Activated CD4-positive, alpha-beta T cell treated with anti-CD3 and anti-CD28 coated beads, Interleukin-2, amount 50 U/mL, for 48 hours (primary cell): ENCODE data around the gene LMAN2.
"Not testable (repeated sequence)": the region's sequence is repeated elsewhere in the genome, so short reads cannot be mapped to it uniquely, and the experiment has no call there.

Source experiments
- DNase-seq, 2 experiments: peaks; one replicate each; pipeline ENCODE4 v3.0.0-alpha.2; 2020

Gene LMAN2

DNA sequence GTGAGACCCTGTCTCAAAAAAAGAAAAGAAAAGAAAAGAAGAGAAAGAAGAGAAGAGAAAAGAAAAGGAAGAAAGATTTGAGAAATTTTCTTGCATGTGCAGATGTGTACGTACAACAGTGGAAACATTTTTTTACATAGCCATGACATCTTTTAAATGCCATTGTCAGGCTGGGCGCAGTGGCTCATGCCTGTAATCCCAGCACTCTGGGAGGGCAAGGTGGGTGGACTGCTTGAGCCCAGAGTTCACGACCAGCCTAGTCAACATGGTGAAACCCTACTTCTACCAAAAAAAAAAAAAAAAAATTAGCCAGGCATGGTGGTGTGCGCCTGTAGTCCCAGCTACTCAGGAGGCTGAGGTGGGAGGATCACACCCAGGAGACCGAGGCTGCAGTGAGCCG is 6.6 kb downstream of the LMAN2 start:
- DNase-seq = no peak

- DNase-seq = no peak
These were observed 7.7 kb downstream of the LMAN2 start for GRCh38 chr5:177343777-177344176.

GRCh38 chr5:177343000-177343399 is 8.5 kb downstream of the LMAN2 start:
- not testable (repeated sequence) for DNase-seq

GRCh38 chr5:177339107-177339638 is 12.3 kb downstream of the LMAN2 start:
- no peak for DNase-seq

DNA sequence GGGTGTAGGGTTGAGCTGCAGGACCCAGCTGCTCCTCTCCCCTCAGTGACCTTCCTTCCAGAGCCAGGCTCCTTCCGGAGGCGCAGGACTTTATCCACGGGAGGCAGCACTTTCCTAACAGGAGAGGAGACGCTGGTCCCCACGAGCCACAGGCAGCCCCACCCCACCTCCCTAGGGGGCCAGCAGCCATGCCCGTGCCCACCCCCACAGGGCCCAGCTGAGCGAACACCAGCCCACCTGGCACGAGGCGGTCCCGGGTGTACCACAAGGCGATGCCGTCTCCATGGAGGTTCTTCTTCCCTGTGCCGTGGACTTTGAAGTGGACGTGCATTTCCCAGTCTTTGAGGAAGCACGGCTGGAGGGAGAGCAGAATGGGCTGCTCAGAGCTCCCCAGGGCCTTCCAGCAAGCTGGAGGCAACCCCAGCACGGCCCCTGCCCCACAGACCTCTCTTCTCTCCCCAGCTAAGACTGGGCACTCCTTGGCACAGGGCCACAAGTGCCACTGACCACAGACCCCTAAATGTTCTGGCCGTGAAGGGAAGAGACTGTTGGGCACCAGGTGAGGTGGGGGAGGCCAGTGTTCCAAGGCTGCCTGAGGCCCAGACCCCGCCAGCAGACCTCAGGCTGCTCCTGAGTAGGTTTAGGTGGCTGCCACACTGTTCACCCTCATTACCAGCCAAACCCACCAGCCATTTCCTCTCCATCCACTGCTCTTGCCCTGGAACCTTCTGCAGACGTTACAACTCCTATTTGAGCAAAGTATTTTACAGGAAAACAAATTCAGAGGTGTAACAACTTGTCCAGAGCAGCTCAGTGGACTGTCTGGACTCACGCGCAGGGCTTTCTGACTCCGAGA is 13.0 kb downstream of the LMAN2 start:
- no peak for DNase-seq

DNA sequence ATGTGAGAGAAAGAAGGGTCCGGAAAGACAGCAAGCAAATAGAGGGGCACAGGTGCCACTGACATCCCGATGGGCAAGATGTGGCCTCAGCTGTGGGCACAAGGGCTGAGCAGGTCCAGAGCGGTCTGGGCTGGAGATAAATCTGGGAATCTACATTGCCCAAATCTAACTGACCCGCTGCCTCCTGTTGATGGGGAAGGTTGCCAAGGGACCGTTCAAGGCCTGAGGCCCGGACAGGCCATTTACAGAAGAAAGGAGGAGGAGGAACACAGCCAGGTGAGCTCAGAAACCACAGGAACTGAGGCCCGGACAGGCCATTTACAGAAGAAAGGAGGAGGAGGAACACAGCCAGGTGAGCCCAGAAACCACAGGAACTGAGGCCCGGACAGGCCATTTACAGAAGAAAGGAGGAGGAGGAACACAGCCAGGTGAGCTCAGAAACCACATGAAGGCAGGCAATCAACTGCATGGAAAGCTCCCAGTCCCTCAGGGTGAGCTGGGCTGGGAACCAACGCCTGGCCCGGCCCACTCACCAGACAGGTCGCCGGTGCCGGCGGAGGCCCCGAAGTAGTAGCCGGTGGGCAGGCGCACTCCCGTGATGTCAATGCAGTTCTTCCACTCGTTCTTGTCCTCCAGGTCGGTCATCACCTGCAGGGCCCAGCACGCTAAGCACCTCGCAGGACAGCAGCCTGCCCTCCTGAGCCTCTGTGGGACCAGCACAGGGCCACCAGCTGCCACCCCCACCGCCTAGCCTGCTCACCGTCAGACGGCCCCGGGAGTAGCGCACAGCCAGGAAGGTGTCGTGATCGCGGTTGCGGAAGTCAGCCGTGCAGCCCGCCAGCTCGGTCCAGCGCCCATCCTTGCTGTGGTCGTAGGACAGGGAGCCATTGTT is 14.6 kb downstream of the LMAN2 start:
- DNase-seq = no peak

- peak; percentile 26 to 42 for DNase-seq
These were observed 15.4 kb downstream of the LMAN2 start for GRCh38 chr5:177336112-177336511.

DNA sequence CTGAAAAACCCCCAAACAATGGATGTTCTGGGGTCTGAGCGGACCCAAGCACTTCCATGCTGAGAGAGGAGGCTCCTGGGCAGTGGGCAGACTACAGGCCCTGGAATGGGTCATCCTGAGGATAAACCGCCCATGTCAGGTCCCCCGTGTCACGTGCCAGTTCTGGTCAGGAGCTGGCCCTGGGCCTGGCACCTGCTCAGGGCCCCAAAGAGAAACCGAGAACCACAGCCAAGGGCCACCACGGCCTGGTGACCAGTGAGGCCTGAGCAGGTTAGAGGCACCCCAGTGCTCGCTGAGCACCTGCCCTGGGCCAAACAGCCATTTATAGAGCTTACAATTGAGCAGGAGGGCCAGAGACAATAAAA is 15.8 kb downstream of the LMAN2 start:
- DNase-seq = no peak

DNA sequence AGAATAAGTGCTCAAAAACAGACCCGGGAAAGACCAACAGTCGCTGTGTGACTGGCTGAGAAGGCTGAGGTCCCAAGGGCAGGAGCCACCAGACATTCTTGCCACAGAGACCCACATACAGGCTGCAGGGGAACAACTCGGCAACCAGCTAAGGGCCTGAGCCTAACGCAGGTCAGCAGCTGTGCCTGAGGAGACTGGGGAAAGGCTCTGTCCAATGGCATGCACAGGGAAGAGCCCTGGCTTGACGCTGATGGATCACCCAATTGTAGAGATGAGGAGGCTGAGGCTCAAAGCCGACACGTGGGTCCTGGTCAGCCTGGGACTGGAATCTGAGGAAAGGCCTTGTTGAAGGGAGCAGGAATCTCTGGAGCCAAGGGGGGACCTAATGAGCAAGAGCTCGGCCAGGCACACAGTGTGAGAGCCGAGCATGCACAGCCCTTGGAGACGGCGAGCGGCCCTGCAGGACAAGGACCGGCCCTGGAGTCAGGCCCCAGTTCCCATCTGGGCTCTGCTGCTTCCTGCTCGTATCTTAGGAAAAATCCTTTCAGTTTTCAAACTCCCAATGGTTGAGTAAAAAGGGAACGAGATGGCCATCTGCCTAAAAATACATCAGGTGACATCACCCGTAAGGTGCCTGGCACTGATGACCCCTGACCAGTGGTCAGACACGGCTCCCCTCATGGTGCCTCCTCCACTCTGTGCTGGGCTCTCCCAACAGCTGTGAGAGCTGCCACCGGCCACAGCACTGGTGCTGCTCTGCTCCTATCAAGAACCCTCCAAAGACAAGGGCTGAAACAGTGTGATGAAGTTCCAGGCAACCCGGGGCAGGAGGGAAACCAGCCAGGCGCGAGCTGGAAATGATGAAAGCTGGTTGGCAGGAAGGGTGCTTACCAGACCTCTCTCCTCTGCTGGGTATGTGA is 16.4 kb downstream of the LMAN2 start:
- no peak for DNase-seq

DNA sequence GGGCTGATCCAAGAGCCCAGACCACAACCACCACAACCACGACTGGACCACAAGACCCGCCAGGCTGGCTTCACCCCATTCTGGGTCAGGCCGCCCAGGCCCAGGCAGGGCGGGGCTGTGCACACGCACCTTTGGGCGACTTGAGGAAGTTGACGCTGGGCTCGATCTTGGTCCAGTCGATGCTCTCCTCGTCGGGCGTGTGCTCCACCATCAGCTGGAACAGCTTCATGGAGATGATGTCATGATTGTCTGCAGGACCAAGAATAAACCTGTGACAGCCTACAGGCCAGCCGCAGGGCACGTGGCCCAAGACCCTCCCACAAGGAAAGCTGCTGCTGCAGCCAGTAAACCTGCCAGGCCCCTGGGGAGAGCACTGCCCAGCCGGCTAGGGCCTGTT is 17.3 kb downstream of the LMAN2 start:
- no peak for DNase-seq

DNA sequence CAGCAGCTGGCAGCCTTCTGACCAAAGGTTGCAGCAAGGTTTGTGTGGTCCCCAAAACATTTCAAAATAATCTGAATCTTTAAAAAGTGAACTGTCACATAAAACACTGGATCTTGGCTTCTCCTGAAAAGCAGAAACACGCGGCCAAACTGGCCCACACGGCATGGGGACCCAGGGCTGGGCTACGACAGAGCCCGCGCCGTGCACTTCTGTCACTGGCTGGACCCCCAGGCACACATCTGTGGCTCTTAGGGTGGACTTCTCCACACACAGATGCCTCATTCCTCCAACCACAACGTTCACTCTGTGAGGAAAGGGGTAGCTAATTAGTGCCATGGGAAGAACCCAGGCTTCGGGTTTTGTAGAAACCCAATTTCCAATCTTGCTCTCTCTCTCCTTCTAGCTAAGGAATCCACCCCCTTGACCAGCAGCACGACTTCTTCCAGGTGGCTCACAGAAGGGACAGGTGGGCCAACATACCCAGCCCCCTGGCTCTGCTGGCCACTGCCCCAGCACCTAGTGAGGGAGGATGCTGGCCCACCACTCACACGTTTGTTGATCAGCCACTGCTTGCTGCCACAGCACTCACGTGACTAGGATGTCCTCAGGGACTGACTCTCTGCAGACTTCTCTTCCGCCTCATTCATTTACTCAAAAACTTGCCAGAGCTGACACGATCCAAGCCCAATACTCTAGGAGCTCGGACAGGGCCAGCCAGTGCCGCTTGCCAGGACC is 17.9 kb downstream of the LMAN2 start:
- DNase-seq = no peak

GRCh38 chr5:177332896-177333260 is 18.6 kb downstream of the LMAN2 start:
- no peak for DNase-seq

- no peak for DNase-seq
These were observed 19.2 kb downstream of the LMAN2 start for GRCh38 chr5:177332031-177332895.

DNA sequence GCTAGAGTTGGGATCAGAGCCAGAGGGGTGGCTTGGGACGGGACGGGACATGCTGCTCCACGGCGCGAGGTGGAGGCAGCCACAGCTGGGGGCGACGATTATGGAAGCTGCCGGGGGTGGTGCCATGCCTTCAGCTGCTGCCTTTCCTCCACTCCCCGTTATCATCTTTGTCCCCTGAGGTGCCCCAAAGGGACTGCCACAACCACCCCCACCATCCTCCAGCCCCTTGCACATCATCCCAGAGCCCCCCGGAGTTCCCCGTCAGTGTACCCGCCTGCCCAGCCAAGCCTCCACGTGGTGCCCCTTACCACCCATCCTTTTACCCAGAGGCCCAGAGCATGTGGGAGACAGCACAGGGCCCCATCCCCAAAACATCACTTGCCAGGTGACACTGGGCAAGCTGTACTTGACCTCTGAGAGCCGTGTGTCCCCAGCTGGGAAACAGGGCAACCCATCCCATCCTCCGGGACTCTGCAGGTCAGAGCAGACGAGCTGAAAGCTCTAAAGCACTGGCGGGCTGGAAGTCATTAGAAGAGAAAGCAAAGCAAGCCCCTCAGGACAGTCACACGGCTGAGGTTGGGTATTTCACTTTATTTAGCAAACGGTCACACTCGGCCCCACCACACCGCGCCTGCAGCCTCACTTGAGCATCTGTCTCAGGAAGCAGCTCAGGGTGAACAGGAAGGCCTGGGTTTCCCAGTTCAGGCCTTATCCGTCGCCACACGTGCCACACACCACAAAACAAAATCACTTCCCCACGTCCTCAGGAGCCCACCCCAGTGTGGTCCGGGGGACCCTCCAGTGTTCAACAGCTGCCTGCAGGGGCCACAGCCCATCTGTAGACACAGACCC is 20.3 kb downstream of the LMAN2 start:
- no peak for DNase-seq

GRCh38 chr5:177329883-177330282 is 21.6 kb downstream of the LMAN2 start:
- no peak for DNase-seq

- DNase-seq = no peak
These were observed 22.8 kb downstream of the LMAN2 start for GRCh38 chr5:177328545-177329231.

GRCh38 chr5:177327539-177328522 is 23.6 kb downstream of the LMAN2 start:
- DNase-seq = no peak

DNA sequence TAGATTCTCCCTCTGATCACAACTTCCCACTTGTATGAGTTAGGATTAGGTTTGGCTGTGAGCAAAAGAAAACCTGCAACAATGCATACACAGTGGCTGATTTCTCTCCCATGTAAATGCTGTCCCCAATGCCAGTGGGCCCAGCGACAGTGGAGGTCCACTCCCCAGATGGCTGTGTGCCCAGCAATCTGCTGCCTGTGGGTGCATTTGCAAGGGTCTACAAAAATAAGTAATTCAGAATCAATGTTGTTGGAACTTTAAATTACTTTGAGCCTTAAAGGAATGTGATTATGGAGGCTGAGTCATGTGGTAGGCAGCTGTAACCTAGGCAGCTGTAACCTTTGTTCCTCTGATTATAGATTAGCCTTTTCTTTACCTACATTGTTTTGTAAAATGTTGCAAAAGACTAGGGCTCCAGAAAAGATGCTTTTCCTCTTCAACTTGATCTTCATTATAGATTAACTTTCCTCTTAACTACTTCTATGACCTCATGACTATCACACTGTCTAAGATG is 25.5 kb downstream of the LMAN2 start:
- DNase-seq = no peak
